ENCODE results near the gene KIRREL3. TPM values are rescaled to one million over a fixed set of nuclear protein-coding genes. Genes with fewer than 3 reads are reported as not detected.

KIRREL3 gene
- total RNA-seq, 2 donors from 2014 or later: 0.28 TPM; not detected in 1

GRCh38 chr11:126537492-126537891 lies 463.1 kb downstream of the KIRREL3 start:
- no peak for DNase-seq (ENCODE audit: low spot score)
- TF ChIP-seq CTCF (IDR thresholded peaks at IDR 0.05) (no peak), POLR2A (IDR thresholded peaks at IDR 0.05) (no peak), POLR2AphosphoS5 (IDR thresholded peaks at IDR 0.05) (no peak)
- no peak overlapping the region for H3K27ac ChIP-seq
- no peaks in the 10 kb centered on the region for H3K36me3 ChIP-seq
- H3K9me3 ChIP-seq: no peaks in the 10 kb centered on the region
- intact Hi-C loops (cut with DNase I): no loop called here
- H3K4me3 ChIP-seq: no peak overlapping the region
- H3K27me3 ChIP-seq (replicated peaks; ENCODE audit: insufficient read depth): no peaks in the 10 kb centered on the region
- 84% methylated on average over 4 of the region's 4 CpGs for WGBS
- no peaks in the 10 kb centered on the region for H3K4me1 ChIP-seq (replicated peaks)

GRCh38 chr11:126534141-126534805 lies 466.3 kb downstream of the KIRREL3 start:
- no peak overlapping the region for H3K27ac ChIP-seq
- no peaks in the 10 kb centered on the region for H3K4me1 ChIP-seq (replicated peaks)
- H3K36me3 ChIP-seq: no peaks in the 10 kb centered on the region
- H3K4me3 ChIP-seq: no peak overlapping the region
- WGBS: 60% methylated on average over 17 of the region's 17 CpGs
- H3K9me3 ChIP-seq: no peaks in the 10 kb centered on the region
- intact Hi-C loops (cut with DNase I): no loop called here
- DNase-seq (ENCODE audit: low spot score): no peak
- TF ChIP-seq CTCF (IDR thresholded peaks at IDR 0.05) (no peak), POLR2AphosphoS5 (IDR thresholded peaks at IDR 0.05) (no peak), POLR2A (IDR thresholded peaks at IDR 0.05) (no peak)
- no peaks in the 10 kb centered on the region for H3K27me3 ChIP-seq (replicated peaks; ENCODE audit: insufficient read depth)

DNA sequence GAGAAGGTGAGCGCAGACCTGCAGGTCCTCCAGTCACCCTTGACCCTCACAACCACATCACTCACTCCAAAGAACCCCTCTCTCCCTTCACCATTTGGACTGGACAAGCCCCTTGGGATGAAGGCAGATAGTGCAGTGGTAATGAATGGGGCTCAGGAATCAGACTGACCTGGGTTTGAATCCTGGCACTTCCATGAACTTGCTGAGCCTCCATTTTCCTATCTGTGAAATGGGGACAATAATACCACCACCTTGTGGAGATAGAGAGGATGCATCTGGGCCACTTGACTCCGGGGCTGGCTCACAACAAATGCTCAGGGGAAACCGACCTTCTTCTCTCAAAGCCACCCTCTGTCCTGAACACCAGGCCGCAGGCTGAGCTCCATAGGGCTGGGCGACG lies 467.0 kb downstream of the KIRREL3 start:
- intact Hi-C loops (cut with DNase I): no loop called here
- Histone ChIP-seq H3K27me3 (replicated peaks; ENCODE audit: insufficient read depth) (no peaks in the 10 kb centered on the region), H3K27ac (no peak overlapping the region), H3K4me3 (no peak overlapping the region), H3K4me1 (replicated peaks) (no peaks in the 10 kb centered on the region), H3K9me3 (no peaks in the 10 kb centered on the region), H3K36me3 (no peaks in the 10 kb centered on the region)
- DNase-seq (ENCODE audit: low spot score): no peak
- TF ChIP-seq CTCF (IDR thresholded peaks at IDR 0.05): no peak
- TF ChIP-seq POLR2AphosphoS5 (IDR thresholded peaks at IDR 0.05): no peak
- no peak for TF ChIP-seq POLR2A (IDR thresholded peaks at IDR 0.05)
- WGBS: 94% methylated on average over 6 of the region's 6 CpGs

DNA sequence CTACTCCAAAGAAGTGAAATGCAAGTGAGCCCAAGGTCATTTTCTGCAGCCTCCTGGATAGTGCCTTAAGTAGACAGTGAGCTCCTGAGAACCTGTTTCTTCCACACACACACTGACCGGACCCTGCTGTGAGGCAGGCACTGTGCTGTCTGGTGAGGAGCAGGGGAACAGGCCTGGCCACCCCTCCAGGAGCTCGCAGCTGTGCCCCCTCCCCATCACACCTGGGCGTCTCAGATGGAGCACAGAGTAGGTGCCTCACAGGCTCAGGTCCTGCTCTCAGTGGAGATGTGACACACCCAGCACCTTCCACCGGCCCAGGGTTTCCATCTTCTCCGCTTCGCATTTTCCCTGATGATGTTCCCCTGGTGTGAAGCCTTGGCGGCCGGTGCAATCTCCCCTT lies 470.2 kb downstream of the KIRREL3 start:
- Histone ChIP-seq H3K36me3 (no peaks in the 10 kb centered on the region), H3K9me3 (no peaks in the 10 kb centered on the region), H3K4me3 (no peak overlapping the region), H3K4me1 (replicated peaks) (no peaks in the 10 kb centered on the region), H3K27me3 (replicated peaks; ENCODE audit: insufficient read depth) (no peaks in the 10 kb centered on the region), H3K27ac (no peak overlapping the region)
- 90% methylated on average over 8 of the region's 8 CpGs for WGBS
- intact Hi-C loops (cut with DNase I): no loop called here
- DNase-seq (ENCODE audit: low spot score): no peak
- TF ChIP-seq CTCF (IDR thresholded peaks at IDR 0.05): no peak
- TF ChIP-seq POLR2A (IDR thresholded peaks at IDR 0.05): no peak
- TF ChIP-seq POLR2AphosphoS5 (IDR thresholded peaks at IDR 0.05): no peak

GRCh38 chr11:126529037-126529436 lies 471.5 kb downstream of the KIRREL3 start:
- Histone ChIP-seq H3K9me3 (no peaks in the 10 kb centered on the region), H3K4me1 (replicated peaks) (no peaks in the 10 kb centered on the region), H3K36me3 (no peaks in the 10 kb centered on the region), H3K27me3 (replicated peaks; ENCODE audit: insufficient read depth) (no peaks in the 10 kb centered on the region), H3K27ac (no peak overlapping the region), H3K4me3 (no peak overlapping the region)
- 86% methylated on average over 10 of the region's 10 CpGs for WGBS
- DNase-seq (ENCODE audit: low spot score): no peak
- intact Hi-C loops (cut with DNase I): no loop called here
- TF ChIP-seq POLR2AphosphoS5 (IDR thresholded peaks at IDR 0.05) (no peak), POLR2A (IDR thresholded peaks at IDR 0.05) (no peak), CTCF (IDR thresholded peaks at IDR 0.05) (no peak)

Measured in prostate gland (tissue), 2 donors.